GM23248 (cell line): ENCODE results near the gene TYMP. TPM values are rescaled to one million over a fixed set of nuclear protein-coding genes. Genes with fewer than 3 reads are reported as not detected.

Experiments used
- DNase-seq: peaks from one replicate; pipeline ENCODE4 v3.0.0-alpha.2; 2015
- H2AFZ ChIP-seq: fragments of 200-600 bp; sonication (generic); 2 replicates; pipeline ENCODE4 v1.6.1; 2016; ENCODE audit warnings: antibody characterized with exemption
- H3F3A ChIP-seq: fragments of 200-600 bp; sonication (generic); 2 replicates; pipeline ENCODE4 v1.6.1; 2016; ENCODE audit warnings: mild to moderate bottlenecking, antibody characterized with exemption, mixed run types; ENCODE audit not compliant: insufficient read depth
- H3K27ac ChIP-seq: fragments of 200-600 bp; sonication (generic); 2 replicates; pipeline ENCODE4 v1.5.1; 2016; ENCODE audit warnings: mild to moderate bottlenecking
- H3K27me3 ChIP-seq: fragments of 200-600 bp; sonication (generic); replicated peaks from 2 replicates; pipeline ENCODE4 v1.6.1; 2016; ENCODE audit warnings: mild to moderate bottlenecking; ENCODE audit not compliant: insufficient read depth
- H3K36me3 ChIP-seq: fragments of 200-600 bp; sonication (generic); 2 replicates; pipeline ENCODE4 v1.6.1; 2016; ENCODE audit warnings: low read depth, mild to moderate bottlenecking
- H3K4me1 ChIP-seq: fragments of 200-600 bp; sonication (generic); 2 replicates; pipeline ENCODE4 v1.6.1; 2016; ENCODE audit warnings: mild to moderate bottlenecking; ENCODE audit not compliant: insufficient read depth
- H3K4me2 ChIP-seq: fragments of 200-600 bp; sonication (generic); one replicate; pipeline ENCODE4 v1.6.1; 2016; ENCODE audit warnings: mild to moderate bottlenecking; ENCODE audit not compliant: unreplicated experiment
- H3K4me3 ChIP-seq: fragments of 200-600 bp; sonication (generic); 2 replicates; pipeline ENCODE4 v1.5.1; 2016; ENCODE audit warnings: mild to moderate bottlenecking
- H3K79me2 ChIP-seq: fragments of 200-600 bp; sonication (generic); 2 replicates; pipeline ENCODE4 v1.6.1; 2016; ENCODE audit warnings: mild to moderate bottlenecking; ENCODE audit not compliant: insufficient read depth
- H3K9ac ChIP-seq: fragments of 200-600 bp; sonication (generic); 2 replicates; pipeline ENCODE4 v1.6.1; 2016; ENCODE audit warnings: mild to moderate bottlenecking
- H3K9me2 ChIP-seq: fragments of 200-600 bp; sonication (generic); 2 replicates; pipeline ENCODE4 v1.6.1; 2016; ENCODE audit warnings: mixed run types, mild to moderate bottlenecking, moderate library complexity; ENCODE audit not compliant: insufficient read depth
- H3K9me3 ChIP-seq: fragments of 200-600 bp; sonication (generic); one replicate; pipeline ENCODE4 v1.6.1; 2017; ENCODE audit warnings: low read depth
- H4K20me1 ChIP-seq: fragments of 200-600 bp; sonication (generic); 2 replicates; pipeline ENCODE4 v1.6.0; 2016; ENCODE audit not compliant: insufficient read depth
- EZH2 ChIP-seq: fragments of 200-600 bp; sonication (generic); IDR thresholded peaks from 2 replicates; pipeline ENCODE4 v1.6.1; 2018; ENCODE audit warnings: antibody characterized with exemption, mild to moderate bottlenecking; ENCODE audit not compliant: insufficient read depth, poor library complexity, severe bottlenecking
- EZH2phosphoT487 ChIP-seq: fragments of 200-600 bp; sonication (generic); IDR thresholded peaks from 2 replicates; pipeline ENCODE4 v1.6.1; 2018; ENCODE audit warnings: antibody characterized with exemption, moderate library complexity, mild to moderate bottlenecking, low read depth; ENCODE audit not compliant: insufficient read depth
- WGBS, 2 experiments: methylation state at CpG; one replicate each; pipeline ENCODE4 v1.1.6; 2015 to 2017; ENCODE audit warnings: low lambda C conversion rate in 2 of 2, low coverage in 1 of 2; ENCODE audit errors: missing lambda C conversion rate in 2 of 2; 5-methylcytosine and 5-hydroxymethylcytosine counted together
- in situ Hi-C: fragments of 300-500 bp; cut with MboI; formaldehyde crosslinking; loops from 2 replicates; pipeline ENCODE4 v1.15.0; 2020
- polyA plus RNA-seq: library from polyadenylated mRNA; unstranded; fragments of >200 nt; fragmentation: Nextera tagmentation; extraction: Ambion mirVana; gene quantifications from 2 replicates; pipeline ENCODE4 v1.2.1, GENCODE V29; 2016
- total RNA-seq: library from RNA; depleted of rRNA; stranded (reverse); fragments of >200 nt; shearing (Covaris generic); gene quantifications from 2 replicates; pipeline ENCODE4 v1.2.3, GENCODE V29; 2014

The TYMP gene
- total and polyA plus RNA-seq, 2 experiments from 2014 or later, result 24.3 to 33.2 TPM

- peak overlapping the region; percentile 15; the same call in 1 of the 2 replicates for H3K27ac ChIP-seq
- no peaks in the 10 kb centered on the region for H3K27me3 ChIP-seq
- H3K4me3 ChIP-seq, result peak overlapping the region; percentile 81
- H3K4me1 ChIP-seq, result no peaks in the 10 kb centered on the region
- 8 to 11% methylated on average over 38 to 47 of the region's 50 CpGs for WGBS, 2 experiments
- H3K79me2 ChIP-seq, result peaks cover 2% of the 10 kb centered on the region
- peak overlapping the region; percentile 95 for H3K9ac ChIP-seq
- TF ChIP-seq EZH2phosphoT487, result no peak
- no peak for TF ChIP-seq EZH2
- no peaks in the 10 kb centered on the region for H4K20me1 ChIP-seq
- H2AFZ ChIP-seq, result peak overlapping the region; percentile 47
- no peaks in the 10 kb centered on the region for H3K9me2 ChIP-seq
- H3F3A ChIP-seq, result peaks cover 21% of the 10 kb centered on the region
- in situ Hi-C loops, result no loop called here
- DNase-seq, result peak; percentile 49
- no peaks in the 10 kb centered on the region for H3K9me3 ChIP-seq
- H3K36me3 ChIP-seq, result no peaks in the 10 kb centered on the region
- peak overlapping the region; percentile 45 for H3K4me2 ChIP-seq
Observed at GRCh38 chr22:50529416-50529896, 356 bp downstream of the TYMP start.

- no peak for DNase-seq
- Histone ChIP-seq H3K9ac (peak overlapping the region; percentile 95; the same call in 1 of the 2 replicates), H3F3A (peaks cover 21% of the 10 kb centered on the region), H3K27ac (0 out of 2 replicates have a peak overlapping the region, but pooled peaks have one; percentile 15), H3K79me2 (peaks cover 8% of the 10 kb centered on the region), H3K4me2 (peak overlapping the region; percentile 45), H3K9me2 (no peaks in the 10 kb centered on the region), H3K9me3 (no peaks in the 10 kb centered on the region), H3K36me3 (no peaks in the 10 kb centered on the region), H2AFZ (no peak overlapping the region), H4K20me1 (no peaks in the 10 kb centered on the region), H3K4me1 (no peaks in the 10 kb centered on the region), H3K27me3 (no peaks in the 10 kb centered on the region), H3K4me3 (peak overlapping the region; percentile 81)
- TF ChIP-seq EZH2phosphoT487, result no peak
- no peak for TF ChIP-seq EZH2
- in situ Hi-C loops, result no loop called here
- WGBS, 2 experiments, result 57 to 67% methylated on average over 9 to 14 of the region's 15 CpGs
Observed at GRCh38 chr22:50528682-50529415, 963 bp downstream of the TYMP start.

- no peak for TF ChIP-seq EZH2
- no peak for TF ChIP-seq EZH2phosphoT487
- Histone ChIP-seq H3K9me2 (no peaks in the 10 kb centered on the region), H4K20me1 (no peaks in the 10 kb centered on the region), H3K79me2 (peaks cover 16% of the 10 kb centered on the region), H3F3A (peaks cover 21% of the 10 kb centered on the region), H3K4me2 (no peak overlapping the region), H3K4me1 (no peaks in the 10 kb centered on the region), H3K9me3 (no peaks in the 10 kb centered on the region), H3K36me3 (0 out of 2 replicates have a peak, but pooled peaks cover 6% of the 10 kb centered on the region), H3K9ac (no peak overlapping the region), H3K27ac (no peak overlapping the region), H3K4me3 (no peak overlapping the region), H2AFZ (no peak overlapping the region), H3K27me3 (no peaks in the 10 kb centered on the region)
- WGBS, 2 experiments, result 91 to 95% methylated on average over 18 of the region's 18 CpGs
- in situ Hi-C loops, result no loop called here
- no peak for DNase-seq
Observed at GRCh38 chr22:50527921-50528681, 1.7 kb downstream of the TYMP start.
